ENCODE measurements around the gene EYA2.

- TF ChIP-seq CTCF (IDR thresholded peaks at IDR 0.05) (no peak), EZH2 (IDR thresholded peaks at IDR 0.05) (no peak), EZH2phosphoT487 (IDR thresholded peaks at IDR 0.05) (no peak)
These were observed 43.0 kb downstream of the EYA2 start for GRCh38 chr20:46937533-46938226.
